A549 (cell line): ENCODE results near the gene RABGAP1L. TPM values are rescaled to one million over a fixed set of nuclear protein-coding genes. Genes with fewer than 3 reads are reported as not detected.
A peak's percentile ranks its signal among the peaks of the same experiment; 100 is the strongest.

ENCODE experiments used
- ATAC-seq, 2 experiments: fragments of 200-7000 bp in 1 of 2; fragments of >200 bp in 1 of 2; cut with Nextera tagmentation in 1 of 2; cut with Tn5 transposase in 1 of 2; 3 replicates each; pipeline versions ENCODE4 v1.8.0 to v1.9.1; 2018 to 2020; ENCODE audit warnings: mild to moderate bottlenecking in 1 of 2, moderate library complexity in 1 of 2
- CTCF ChIA-PET: fragments of 300-600 bp; sonication (Branson Sonifier 250); formaldehyde crosslinking; extraction: SDS; loops from one replicate; lab custom pipeline; 2021; ENCODE audit warnings: antibody characterized with exemption, inconsistent platforms; lab: Yijun Ruan, JAX
- POLR2A ChIA-PET: fragments of 350-600 bp; formaldehyde crosslinking; extraction: SDS; loops from one replicate; lab custom pipeline; 2021; ENCODE audit warnings: antibody characterized with exemption, inconsistent platforms; lab: Yijun Ruan, JAX
- DNase-seq, 2 experiments: peaks; one replicate each; pipeline versions ENCODE4 v3.0.0 to v3.0.0-alpha.2; 2011 to 2016; ENCODE audit warnings: low read depth in 1 of 2, low spot score in 1 of 2
- FAIRE-seq: peaks from 2 replicates; lab custom pipeline; 2011; peaks lifted over from hg19 to GRCh38; lab: Jason Lieb, UNC
- H3K27ac ChIP-seq, 2 experiments: fragments of >200 bp; sonication (Bioruptor Twin); formaldehyde crosslinking; 3 replicates each; pipeline ENCODE4 v1.5.1; 2016 to 2017
- H3K4me1 ChIP-seq: fragments of >200 bp; sonication (Bioruptor Twin); formaldehyde crosslinking; 3 replicates; pipeline ENCODE4 v1.6.1; 2016
- H3K4me2 ChIP-seq: fragments of >200 bp; sonication (Bioruptor Twin); formaldehyde crosslinking; 3 replicates; pipeline ENCODE4 v1.6.1; 2016
- H3K4me3 ChIP-seq: fragments of >200 bp; sonication (Bioruptor Twin); formaldehyde crosslinking; 3 replicates; pipeline ENCODE4 v1.5.1; 2016
- H3K9me3 ChIP-seq: fragments of >200 bp; sonication (Bioruptor Twin); formaldehyde crosslinking; 3 replicates; pipeline ENCODE4 v1.6.1; 2016
- BCL3 ChIP-seq: fragments of >200 bp; sonication (Bioruptor Twin); formaldehyde crosslinking; IDR thresholded peaks from 3 replicates; pipeline ENCODE4 v1.6.1; 2016
- CBX2 ChIP-seq: fragments of 200-600 bp; sonication (generic); IDR thresholded peaks from 2 replicates; pipeline ENCODE4 v1.6.1; 2016; ENCODE audit warnings: low read depth, mild to moderate bottlenecking, borderline replicate concordance
- CHD2 ChIP-seq: fragments of 150-350 bp; IDR thresholded peaks from 2 replicates; pipeline ENCODE4 v1.6.1; 2014; ENCODE audit warnings: low read length; ENCODE audit not compliant: partially characterized antibody
- EHMT2 ChIP-seq: fragments of 200-600 bp; sonication (generic); IDR thresholded peaks from 2 replicates; pipeline ENCODE4 v1.6.1; 2016; ENCODE audit warnings: antibody characterized with exemption, low read depth, mild to moderate bottlenecking, moderate library complexity
- ELK1 ChIP-seq: fragments of 150-350 bp; IDR thresholded peaks from 2 replicates; pipeline ENCODE4 v1.6.1; 2014; ENCODE audit warnings: low read depth, mild to moderate bottlenecking, low read length
- FOSB ChIP-seq: fragments of 250-450 bp; sonication (Bioruptor Pico); IDR thresholded peaks from 2 replicates; pipeline ENCODE4 v1.5.0; 2020; ENCODE audit warnings: mild to moderate bottlenecking, moderate library complexity
- FOSL2 ChIP-seq, 2 experiments: fragments of 450-650 bp in 1 of 2; fragments of >200 bp in 1 of 2; sonication (Bioruptor Twin) in 1 of 2; formaldehyde crosslinking; IDR thresholded peaks; 2 replicates each; pipeline versions ENCODE4 v1.5.0 to v1.6.1; 2016 to 2020; ENCODE audit warnings: mild to moderate bottlenecking in 1 of 2, moderate library complexity in 1 of 2
- MAFK ChIP-seq: fragments of 450-650 bp; IDR thresholded peaks from 2 replicates; pipeline ENCODE4 v1.6.1; 2014; ENCODE audit not compliant: partially characterized antibody
- MAX ChIP-seq: IDR thresholded peaks from 2 replicates; pipeline ENCODE4 v1.6.1; 2012
- NFE2L2 ChIP-seq: fragments of 150-350 bp; conservative IDR thresholded peaks from 2 replicates; pipeline ENCODE4 v1.6.1; 2014; ENCODE audit warnings: low read length
- NPAS2 ChIP-seq: fragments of 250-450 bp; sonication (Bioruptor Pico); IDR thresholded peaks from 2 replicates; pipeline ENCODE4 v1.8.0; 2022; ENCODE audit warnings: mild to moderate bottlenecking, moderate library complexity, borderline replicate concordance
- PHF8 ChIP-seq: fragments of 200-600 bp; sonication (generic); IDR thresholded peaks from 2 replicates; pipeline ENCODE4 v1.6.1; 2016; ENCODE audit warnings: low read depth, mild to moderate bottlenecking, antibody characterized with exemption, moderate library complexity, borderline replicate concordance
- POLR2AphosphoS2 ChIP-seq: conservative IDR thresholded peaks from 2 replicates; pipeline ENCODE4 v1.6.1; 2012; ENCODE audit warnings: low read length, improper control_type of control experiment, inconsistent platforms
- RAD21 ChIP-seq, 2 experiments: fragments of >200 bp in 1 of 2; sonication (Bioruptor Twin) in 1 of 2; formaldehyde crosslinking in 1 of 2; IDR thresholded peaks in 1 of 2; conservative IDR thresholded peaks in 1 of 2; 2 replicates in 1 of 2; 3 replicates in 1 of 2; pipeline ENCODE4 v1.6.1; 2012 to 2018; ENCODE audit warnings: inconsistent platforms in 1 of 2
- RCOR1 ChIP-seq: fragments of 150-350 bp; IDR thresholded peaks from 2 replicates; pipeline ENCODE4 v1.6.1; 2014; ENCODE audit warnings: antibody characterized with exemption, low read length, low read depth
- RNF2 ChIP-seq: fragments of 200-600 bp; sonication (generic); IDR thresholded peaks from 2 replicates; pipeline ENCODE4 v1.6.1; 2016; ENCODE audit warnings: low read depth, mild to moderate bottlenecking, antibody characterized with exemption, moderate library complexity, borderline replicate concordance
- SMC3 ChIP-seq: fragments of >200 bp; sonication (Bioruptor Twin); formaldehyde crosslinking; IDR thresholded peaks from 3 replicates; pipeline ENCODE4 v1.6.1; 2018; ENCODE audit warnings: inconsistent platforms
- TP53 ChIP-seq: fragments of 250-450 bp; sonication (Bioruptor Pico); IDR thresholded peaks from 2 replicates; pipeline ENCODE4 v1.5.0; 2021; ENCODE audit warnings: mild to moderate bottlenecking, moderate library complexity
- ZC3H11A ChIP-seq: fragments of 450-650 bp; IDR thresholded peaks from 2 replicates; pipeline ENCODE4 v1.6.1; 2014; ENCODE audit warnings: antibody characterized with exemption, mild to moderate bottlenecking
- ZSCAN20 ChIP-seq: fragments of 250-450 bp; sonication (Bioruptor Pico); IDR thresholded peaks from 2 replicates; pipeline ENCODE4 v1.8.0; 2022; ENCODE audit warnings: mild to moderate bottlenecking, moderate library complexity
- WGBS: methylation state at CpG from one replicate; pipeline ENCODE4 v1.1.6; 2017; ENCODE audit errors: missing lambda C conversion rate; 5-methylcytosine and 5-hydroxymethylcytosine counted together
- polyA plus RNA-seq, 4 experiments: library from polyadenylated mRNA; depleted of rRNA in 3 of 4; stranded (reverse); fragments of >200 nt; fragmentation: RNase III in 1 of 4; extraction: RNeasy Plus Mini Kit Qiagen cat#74134 plus additional on column Dnase treatment in 1 of 4; gene quantifications; 2 replicates in 3 of 4; 3 replicates in 1 of 4; pipeline ENCODE4 v1.2.3, GENCODE V29; 2011 to 2017

Gene RABGAP1L
- polyA plus RNA-seq, 2 of the 4 experiments (the other 2 are of a cell fraction): 8.2 to 18.6 TPM

- peak; percentile 50 for TF ChIP-seq MAFK
- no peak for TF ChIP-seq POLR2AphosphoS2
- no peak for DNase-seq
- ChIA-PET CTCF (no interaction called here), POLR2A (no interaction called here)
- Histone ChIP-seq H3K27ac (no peak overlapping the region), H3K9me3 (no peaks in the 10 kb centered on the region), H3K4me2 (no peak overlapping the region), H3K4me3 (no peak overlapping the region), H3K4me1 (no peaks in the 10 kb centered on the region)
- no peak for FAIRE-seq
- ATAC-seq: no peak
These were observed 286.0 kb downstream of the RABGAP1L start for GRCh38 chr1:174445351-174445750.

GRCh38 chr1:174445817-174446216, 286.5 kb downstream of the RABGAP1L start:
- ATAC-seq (no peak), FAIRE-seq (no peak)
- no peak overlapping the region for H3K27ac ChIP-seq
- TF ChIP-seq CHD2 (no peak), FOSB (CRISPR knock-in tag) (no peak)
- TF ChIP-seq, all 56 proteins: peak for 0
- Histone ChIP-seq H3K4me1 (no peaks in the 10 kb centered on the region), H3K4me3 (no peak overlapping the region), H3K4me2 (no peak overlapping the region), H3K9me3 (no peaks in the 10 kb centered on the region)
- DNase-seq: no peak
- POLR2A ChIA-PET: no interaction called here
- WGBS: 76% methylated on average over 6 of the region's 6 CpGs
- CTCF ChIA-PET: no interaction called here

GRCh38 chr1:174447866-174448530, 288.7 kb downstream of the RABGAP1L start, which contains the start of gene GPR52:
GPR52 (plus strand) TSS chr1:174447964; CDS start chr1:174448112, 148 bp downstream.
- ChIA-PET POLR2A (no interaction called here), CTCF (no interaction called here)
- Histone ChIP-seq H3K27ac (no peak within 1 kb of the TSS), H3K4me2 (no peak within 1 kb of the TSS), H3K4me1 (no peaks in the 10 kb centered on the region), H3K9me3 (no peaks in the 10 kb centered on the region), H3K4me3 (no peak within 1 kb of the TSS)
- DNase-seq (no peak), ATAC-seq (no peak), FAIRE-seq (no peak)
- WGBS: 75% methylated on average over 8 of the region's 11 CpGs
- TF ChIP-seq RAD21 (conservative IDR thresholded peaks at IDR 0.05 in 1 of 2, IDR thresholded peaks at IDR 0.05 in 1 of 2): no peak
- no peak for TF ChIP-seq NFE2L2
- TF ChIP-seq NPAS2 (CRISPR knock-in tag): no peak
- no peak for TF ChIP-seq FOSL2 (IDR thresholded peaks at IDR 0.05)
- TF ChIP-seq FOSL2 (CRISPR knock-in tag; IDR thresholded peaks at IDR 0.05): no peak
- TF ChIP-seq RNF2: no peak
- TF ChIP-seq CBX2: no peak
- TF ChIP-seq ZSCAN20: no peak

- Histone ChIP-seq H3K4me3 (no peak overlapping the region), H3K4me2 (no peak overlapping the region), H3K9me3 (no peaks in the 10 kb centered on the region), H3K4me1 (no peaks in the 10 kb centered on the region), H3K27ac (no peak overlapping the region)
- FAIRE-seq (no peak), ATAC-seq (no peak)
- 72% methylated on average over 5 of the region's 5 CpGs for WGBS
- POLR2A ChIA-PET: no interaction called here
- no peak for TF ChIP-seq PHF8
- no peak for TF ChIP-seq EHMT2
- no peak for TF ChIP-seq RCOR1
- no peak for TF ChIP-seq CBX2
- TF ChIP-seq ZC3H11A: no peak
- TF ChIP-seq SMC3: no peak
- TF ChIP-seq TP53 (CRISPR knock-in tag): no peak
- no peak for TF ChIP-seq MAX
- TF ChIP-seq NPAS2 (CRISPR knock-in tag): no peak
- no peak for TF ChIP-seq ELK1
- TF ChIP-seq BCL3: no peak
- TF ChIP-seq, all 56 proteins: peak for 0
- CTCF ChIA-PET: no interaction called here
- DNase-seq: no peak
These were observed 289.2 kb downstream of the RABGAP1L start for GRCh38 chr1:174448531-174448883.
